Heart right ventricle (tissue), 16 donors: ENCODE data around the gene ACTRT2. TPM values are rescaled to one million over a fixed set of nuclear protein-coding genes. Genes with fewer than 3 reads are reported as not detected.

Experiments
- ATAC-seq, 8 donors: fragments of 200-7000 bp; cut with Tn5 transposase; one replicate each; pipeline ENCODE4 v1.9.1; 2020; ENCODE audit warnings: mild to moderate bottlenecking in 8 of 8, moderate library complexity in 8 of 8, moderate number of reproducible peaks in 1 of 8
- DNase-seq, 2 donors: peaks; one replicate each; pipeline ENCODE4 v3.0.0-alpha.2; 2020
- H3K27ac ChIP-seq, 10 donors: fragments of 200-600 bp; sonication (generic) in 2 of 10; one replicate each; pipeline versions ENCODE4 v1.5.0 to v1.8.0; 2020 to 2022; ENCODE audit warnings: mild to moderate bottlenecking in 3 of 10
- H3K27me3 ChIP-seq, 7 donors: fragments of 200-600 bp; one replicate each; pipeline ENCODE4 v1.8.0; 2021 to 2022; ENCODE audit warnings: mild to moderate bottlenecking in 2 of 7
- H3K36me3 ChIP-seq, 9 donors: fragments of 200-600 bp; sonication (generic) in 1 of 9; one replicate each; pipeline versions ENCODE4 v1.5.0 to v1.8.0; 2020 to 2022; ENCODE audit warnings: mild to moderate bottlenecking in 2 of 9
- H3K4me1 ChIP-seq, 9 donors: fragments of 200-600 bp; sonication (generic) in 1 of 9; one replicate each; pipeline versions ENCODE4 v1.5.0 to v1.8.0; 2020 to 2022; ENCODE audit warnings: mild to moderate bottlenecking in 4 of 9
- H3K4me3 ChIP-seq, 10 donors: fragments of 200-600 bp; sonication (generic) in 2 of 10; one replicate each; pipeline versions ENCODE4 v1.5.0 to v1.8.0; 2020 to 2022; ENCODE audit warnings: mild to moderate bottlenecking in 7 of 10, moderate library complexity in 2 of 10
- H3K9me3 ChIP-seq, 11 donors: fragments of 200-600 bp in 10 of 11; sonication (generic) in 2 of 11; one replicate each; pipeline versions ENCODE4 v1.5.0 to v1.8.0; 2013 to 2022; ENCODE audit warnings: mild to moderate bottlenecking in 2 of 11, control low read depth in 1 of 11, moderate library complexity in 1 of 11
- CTCF ChIP-seq, 9 donors: fragments of 200-600 bp; sonication (generic) in 2 of 9; IDR thresholded peaks; one replicate each; pipeline versions ENCODE4 v1.5.0 to v1.8.0; 2021 to 2022; ENCODE audit warnings: antibody characterized with exemption in 9 of 9, mild to moderate bottlenecking in 5 of 9, moderate library complexity in 1 of 9
- WGBS, 2 donors: extraction: QIAGEN DNeasy Blood & Tissue Kit; methylation state at CpG; one replicate each; pipeline ENCODE4 v1.1.7; 2013; ENCODE audit warnings: inconsistent platforms in 1 of 2; 5-methylcytosine and 5-hydroxymethylcytosine counted together
- intact Hi-C, 10 donors: fragments of 100-400 bp; cut with DNase I; formaldehyde crosslinking; loops; one replicate each; pipeline versions ENCODE4 v1.11.1 to v1.14.2; 2022
- polyA plus RNA-seq, 2 donors: library from polyadenylated mRNA; stranded (reverse); fragments of 200-250 nt; gene quantifications; one replicate each; pipeline ENCODE4 v1.2.3, GENCODE V29; 2013
- total RNA-seq, 10 donors: library from RNA; stranded (reverse); fragmentation: NEBNext Ultra II Directional in 3 of 10; extraction: Animal tissue kit (Norgen Biotek cat#: 25700) in 3 of 10; gene quantifications; one replicate each; pipeline versions ENCODE4 v1.2.1 to v1.2.4, GENCODE V29; 2021 to 2023
- donor health status: Arrhythmogenic right ventricular cardiomyopathy.
- donor health status: ischemic (EF 13 %, LVEDD 7.1; RV severe dilation, severe dysfunction).
- donor health status: healthy with polysubstance abuse.
- donor health status: DM: no; HTN: yes; CAD: no.
- donor health status: DM: no; HTN: no; CAD: no.
- donor health status: ischemic (EF 25% LVEDD 6.9; RV normal size, moderate dysfunction).
- donor health status: ischemic (EF 25% LVEDD 5.7; RV mildly dilated, moderate dysfunction).
- donor health status: healthy.
- donor health status: DM: yes; HTN: yes; CAD: no.
- donor health status: Ischemic cardiomyopathy.
- donor health status: ischemic (EF 35%, LVEDD 5.7; RV mildly dilated, moderate dysfunction).
- donor health status: nonischemic (EF 11% LVEDD 7.7; RV severe dilation, severe dysfunction).
- donor health status: DM: yes; HTN: yes; CAD: no.
- donor health status: PGD.
- donor health status: ischemic (EF 29% LVEDD 5.4; RV normal size, mild dysfunction).
- donor health status: nonischemic (EF 23%, LVEDD 6.1; RV moderate dilation, normal function).

The ACTRT2 gene
- total and polyA plus RNA-seq, 12 donors: not detected

- peaks cover 0 to 32% (median 12%) of the 10 kb centered on the region in 9 donors for H3K4me1 ChIP-seq
- TF ChIP-seq CTCF (IDR thresholded peaks at IDR 0.05): no peak
- intact Hi-C loops: loop anchor here in 3 of 10 donors (5.0 to 10.0 kb wide), 3 partner anchors 345 to 355 kb away; no protein-coding TSS in a partner anchor
- no peaks in the 10 kb centered on the region for H3K9me3 ChIP-seq
- H3K4me3 ChIP-seq: no peak overlapping the region
- H3K27me3 ChIP-seq: peaks cover under 1 to 45% (median 37%) of the 10 kb centered on the region in 7 donors
- DNase-seq (no peak), ATAC-seq (no peak)
- peaks cover 0 to 9% (median 0%) of the 10 kb centered on the region in 9 donors for H3K36me3 ChIP-seq
- WGBS, 2 donors: 80% methylated on average over 9 of the region's 9 CpGs
- no peak overlapping the region for H3K27ac ChIP-seq
Measured at GRCh38 chr1:3060127-3060526, 38.9 kb downstream of the ACTRT2 start.

- TF ChIP-seq CTCF (IDR thresholded peaks at IDR 0.05): no peak
- no peak for DNase-seq
- WGBS, 2 donors: 64% methylated on average over 15 of the region's 15 CpGs
Measured at GRCh38 chr1:3060601-3061551, 39.6 kb downstream of the ACTRT2 start.

GRCh38 chr1:3061566-3061965 lies 40.3 kb downstream of the ACTRT2 start:
- Histone ChIP-seq H3K4me3 (no peak overlapping the region), H3K36me3 (peaks cover 0 to 9% (median 0%) of the 10 kb centered on the region in 9 donors), H3K9me3 (no peaks in the 10 kb centered on the region), H3K27me3 (peaks cover 6 to 59% (median 51%) of the 10 kb centered on the region in 7 donors), H3K27ac (no peak overlapping the region), H3K4me1 (peaks cover 0 to 46% (median 19%) of the 10 kb centered on the region in 9 donors)
- ATAC-seq (no peak), DNase-seq (no peak)
- 44 to 59% methylated on average over 5 of the region's 5 CpGs for WGBS, 2 donors
- intact Hi-C loops: loop anchor here in 3 of 10 donors (5.0 to 10.0 kb wide), 3 partner anchors 343 to 353 kb away; no protein-coding TSS in a partner anchor
- TF ChIP-seq CTCF (IDR thresholded peaks at IDR 0.05): no peak

More at GRCh38 chr1:3060601-3061551, 39.6 kb downstream of the ACTRT2 start:
- intact Hi-C loops: loop anchor here in 3 of 10 donors (5.0 to 10.0 kb wide), 3 partner anchors 344 to 354 kb away; no protein-coding TSS in a partner anchor
- Histone ChIP-seq H3K36me3 (peaks cover 0 to 9% (median 0%) of the 10 kb centered on the region in 9 donors), H3K27me3 (peaks cover 5 to 52% (median 44%) of the 10 kb centered on the region in 7 donors), H3K4me3 (no peak overlapping the region), H3K27ac (no peak overlapping the region), H3K9me3 (no peaks in the 10 kb centered on the region), H3K4me1 (peaks cover 0 to 39% (median 15%) of the 10 kb centered on the region in 9 donors)
- peak in 1 of 8 donors; percentile 5 for ATAC-seq

- Histone ChIP-seq H3K27me3 (peaks cover 12 to 65% (median 56%) of the 10 kb centered on the region in 7 donors), H3K4me1 (peaks cover 0 to 51% (median 21%) of the 10 kb centered on the region in 9 donors), H3K27ac (no peak overlapping the region), H3K4me3 (no peak overlapping the region), H3K36me3 (peaks cover 0 to 9% (median 0%) of the 10 kb centered on the region in 9 donors), H3K9me3 (no peaks in the 10 kb centered on the region)
- ATAC-seq: no peak
- DNase-seq: no peak
- 47 to 48% methylated on average over 21 of the region's 21 CpGs for WGBS, 2 donors
- TF ChIP-seq CTCF (IDR thresholded peaks at IDR 0.05): no peak
- intact Hi-C loops: loop anchor here in 3 of 10 donors (5.0 to 10.0 kb wide), 3 partner anchors 343 to 353 kb away; no protein-coding TSS in a partner anchor
Measured at GRCh38 chr1:3061981-3062615, 40.8 kb downstream of the ACTRT2 start.
